Measurements from ENCODE around the gene F10.

Gene F10

GRCh38 chr13:113178070-113178895 lies 55.7 kb downstream of the F10 start:
- no peak overlapping the region for H3K4me3 ChIP-seq (ENCODE audit: low read depth, low read length)
- TF ChIP-seq CTCF (IDR thresholded peaks at IDR 0.05; ENCODE audit: low read depth, low read length, missing control alignments): no peak
- DNase-seq (ENCODE audit: low read depth): no peak

- TF ChIP-seq CTCF (IDR thresholded peaks at IDR 0.05; ENCODE audit: low read depth, low read length, missing control alignments): no peak
- no peak for DNase-seq (ENCODE audit: low read depth)
- H3K4me3 ChIP-seq (ENCODE audit: low read depth, low read length): no peak overlapping the region
These were observed 56.2 kb downstream of the F10 start for GRCh38 chr13:113178896-113179167.

DNA sequence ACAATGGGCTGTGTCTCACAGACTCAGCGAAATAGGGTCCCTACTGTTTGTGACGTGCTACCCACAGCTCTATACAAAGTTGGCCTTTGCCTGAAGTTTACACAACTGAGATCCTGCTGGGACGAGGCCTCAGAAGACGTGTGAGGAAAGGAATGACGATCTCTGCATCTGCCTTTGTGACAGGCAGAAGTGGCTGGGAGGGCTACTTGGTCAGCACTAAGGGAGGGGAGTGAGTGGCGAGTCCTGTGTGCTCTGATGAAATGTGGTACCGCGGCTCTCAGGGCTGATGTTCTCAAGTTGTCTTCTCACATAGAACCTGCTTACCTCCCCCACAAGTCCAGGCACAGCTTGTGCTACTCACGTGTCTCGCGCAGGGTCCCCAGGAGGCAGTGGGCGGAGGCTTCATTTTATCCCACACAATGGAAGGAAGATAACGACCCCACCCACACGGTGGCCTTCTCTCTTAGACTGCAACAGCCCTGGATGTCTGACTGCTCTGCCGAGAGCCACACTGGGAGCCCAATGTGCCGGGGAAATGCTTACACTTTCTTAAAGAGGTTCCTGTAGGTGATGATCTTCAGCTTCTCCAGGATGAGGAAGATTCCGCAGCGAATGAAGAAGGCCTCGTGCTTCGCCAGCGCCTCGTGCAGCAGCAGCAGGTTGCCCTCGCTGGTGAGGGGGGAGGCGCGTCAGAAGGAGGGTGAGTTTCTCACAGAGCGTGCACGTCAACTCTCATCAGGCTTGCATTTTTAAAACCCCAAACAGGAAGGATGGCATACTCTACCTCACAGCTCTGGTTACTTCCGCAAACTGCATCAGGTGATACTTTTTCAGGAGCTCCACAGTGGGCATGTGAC lies 57.0 kb downstream of the F10 start:
- no peak for DNase-seq (ENCODE audit: low read depth)
- no peak overlapping the region for H3K4me3 ChIP-seq (ENCODE audit: low read depth, low read length)
- no peak for TF ChIP-seq CTCF (IDR thresholded peaks at IDR 0.05; ENCODE audit: low read depth, low read length, missing control alignments)

GRCh38 chr13:113182046-113182445 lies 59.4 kb downstream of the F10 start:
- no peak for DNase-seq (ENCODE audit: low read depth)
- no peak for TF ChIP-seq CTCF (IDR thresholded peaks at IDR 0.05; ENCODE audit: low read depth, low read length, missing control alignments)
- no peak overlapping the region for H3K4me3 ChIP-seq (ENCODE audit: low read depth, low read length)

DNA sequence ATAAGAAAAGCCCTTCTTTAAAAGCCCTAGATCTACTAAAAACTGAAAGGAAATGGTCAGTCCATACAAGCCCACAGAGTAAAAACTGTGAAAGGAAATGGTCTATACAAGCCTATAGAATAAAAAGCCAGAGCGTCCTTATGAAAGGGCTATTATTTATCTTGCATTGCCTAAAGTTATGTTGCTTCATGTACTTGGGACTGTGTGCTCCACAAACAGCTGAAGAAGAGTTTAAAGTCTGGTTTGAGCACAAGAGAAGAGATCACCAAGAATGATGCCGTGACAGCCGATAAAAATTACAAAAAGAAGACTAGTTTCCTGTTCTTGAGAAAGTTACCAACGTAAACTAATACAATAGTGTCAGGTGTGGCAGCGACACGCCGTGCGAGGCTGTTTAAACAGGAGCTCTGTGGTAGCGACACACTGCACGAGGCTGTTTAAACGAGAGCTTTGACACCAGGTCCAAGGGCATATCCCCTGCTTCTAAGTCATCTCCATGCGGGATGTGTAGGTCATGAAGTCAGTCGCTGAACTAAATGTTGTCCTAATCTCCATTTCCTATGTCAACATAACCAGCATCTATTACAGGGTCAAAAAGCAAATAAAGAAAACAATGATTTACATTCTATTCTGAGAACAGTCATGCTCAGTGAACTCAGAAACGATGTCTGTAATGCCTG lies 61.0 kb downstream of the F10 start:
- no peak for TF ChIP-seq CTCF (IDR thresholded peaks at IDR 0.05; ENCODE audit: low read depth, low read length, missing control alignments)
- DNase-seq (ENCODE audit: low read depth): no peak

DNA sequence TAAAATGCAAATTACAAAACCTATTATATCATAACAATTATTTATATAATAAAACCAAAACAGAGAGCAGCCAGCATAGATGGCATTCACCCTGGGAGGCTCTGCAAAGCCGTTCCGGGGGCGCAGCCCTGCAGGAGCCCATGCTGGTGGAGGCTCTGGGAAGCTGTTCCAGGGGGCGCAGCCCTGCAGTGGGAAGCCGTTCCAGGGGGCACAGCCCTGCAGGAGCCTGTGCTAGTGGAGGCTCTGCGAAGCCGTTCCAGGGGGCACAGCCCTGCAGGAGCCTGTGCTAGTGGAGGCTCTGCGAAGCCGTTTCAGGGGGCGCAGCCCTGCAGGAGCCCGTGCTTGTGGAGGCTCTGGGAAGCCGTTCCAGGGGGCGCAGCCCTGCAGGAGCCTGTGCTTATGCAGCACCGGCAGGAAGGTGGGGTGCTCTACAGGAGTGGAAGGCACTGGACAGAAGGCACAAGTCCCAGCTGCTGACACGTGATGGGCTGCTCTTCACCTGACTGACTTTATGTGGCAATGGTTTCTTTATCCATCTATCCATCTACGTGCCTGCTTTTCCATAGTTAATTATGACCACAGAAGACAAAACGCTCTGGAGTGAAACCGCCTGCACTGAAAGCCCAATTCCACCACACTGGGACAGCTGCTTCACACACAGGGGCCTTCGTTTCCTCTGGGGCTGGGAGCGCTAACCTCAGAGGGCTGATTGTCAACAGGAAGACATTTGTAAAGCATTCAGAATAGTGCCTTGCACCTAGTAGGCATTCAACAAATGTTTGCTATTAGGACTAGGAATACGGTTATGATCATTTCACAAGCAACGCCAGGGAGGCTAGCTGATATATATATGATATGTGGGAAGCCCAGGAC lies 62.2 kb downstream of the F10 start:
- DNase-seq (ENCODE audit: low read depth): no peak
- H3K4me3 ChIP-seq (ENCODE audit: low read depth, low read length): no peak overlapping the region
- no peak for TF ChIP-seq CTCF (IDR thresholded peaks at IDR 0.05; ENCODE audit: low read depth, low read length, missing control alignments)

More for the DNA sequence above, 61.0 kb downstream of the F10 start:
- no peak overlapping the region for H3K4me3 ChIP-seq (ENCODE audit: low read depth, low read length)

All from GM12864 (cell line).